GM21529 (cell line): ENCODE measurements around the gene SPINT1.
A peak's percentile ranks its signal among the peaks of the same experiment; 100 is the strongest.

Source experiments
- ATAC-seq: cut with Tn5 transposase; IDR thresholded peaks from one replicate; pipeline ENCODE4 v1.9.1; 2021; ENCODE audit not compliant: unreplicated experiment

SPINT1 gene

GRCh38 chr15:40891810-40892446, 48.1 kb downstream of the SPINT1 start:
- no peak for ATAC-seq

GRCh38 chr15:40892447-40893012, 48.7 kb downstream of the SPINT1 start:
- ATAC-seq = no peak

- no peak for ATAC-seq
These were observed 49.3 kb downstream of the SPINT1 start for GRCh38 chr15:40893019-40893670.

GRCh38 chr15:40893733-40894680, 50.2 kb downstream of the SPINT1 start, which contains the start of gene VPS18:
Gene VPS18 (plus strand): TSS chr15:40894450. CDS start chr15:40894769, 319 bp downstream.
- ATAC-seq = peak; percentile 82

GRCh38 chr15:40894681-40895448, 51.0 kb downstream of the SPINT1 start:
- ATAC-seq = peak; percentile 43

- ATAC-seq = no peak
These were observed 55.8 kb downstream of the SPINT1 start for GRCh38 chr15:40899536-40900207.

- ATAC-seq = no peak
These were observed 56.6 kb downstream of the SPINT1 start for GRCh38 chr15:40900256-40901052.

- no peak for ATAC-seq
These were observed 57.2 kb downstream of the SPINT1 start for GRCh38 chr15:40901053-40901443.

- no peak for ATAC-seq
These were observed 59.0 kb downstream of the SPINT1 start for GRCh38 chr15:40902605-40903561.

GRCh38 chr15:40904552-40905201, 60.8 kb downstream of the SPINT1 start:
- ATAC-seq = no peak

GRCh38 chr15:40906091-40906990, 62.5 kb downstream of the SPINT1 start:
- ATAC-seq = peak; percentile 74

GRCh38 chr15:40906991-40907802, 63.3 kb downstream of the SPINT1 start:
- ATAC-seq = no peak
